Hematopoietic multipotent progenitor cell treated with erythropoietin and hydrocortisone succinate and interleukin-3 and kit ligand, for 17 days (in vitro differentiated cells): ENCODE data around the gene MTIF2.
"Not testable (repeated sequence)": the region's sequence is repeated elsewhere in the genome, so short reads cannot be mapped to it uniquely, and the experiment has no call there.

Experiments
- DNase-seq: peaks from one replicate; pipeline ENCODE4 v3.0.0-alpha.2; 2015; ENCODE audit warnings: low spot score

The MTIF2 gene

DNA sequence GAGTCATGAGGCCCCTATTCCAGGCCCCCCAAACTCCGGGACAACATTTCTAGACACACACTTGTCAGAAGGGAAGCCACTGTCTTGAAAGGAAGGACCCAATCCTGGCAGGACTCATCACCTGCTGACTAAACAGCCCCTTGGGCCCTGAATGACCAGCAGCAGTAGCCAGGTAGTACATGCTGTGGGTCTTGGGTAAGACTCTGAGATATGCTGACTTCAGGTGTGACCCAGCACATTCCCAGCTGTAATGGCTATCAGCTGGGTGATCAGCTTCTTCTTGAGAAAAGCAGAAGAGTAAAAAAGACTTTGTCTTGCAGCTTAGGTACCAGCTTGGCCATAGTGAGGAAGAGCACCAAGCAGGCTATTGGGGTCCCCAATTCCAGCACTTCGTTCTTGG, 72.5 kb downstream of the MTIF2 start:
- DNase-seq, result no peak

- DNase-seq, result not testable (repeated sequence)
Measured at GRCh38 chr2:55191888-55192287, 77.1 kb downstream of the MTIF2 start.

GRCh38 chr2:55186837-55187236, 82.2 kb downstream of the MTIF2 start:
- not testable (repeated sequence) for DNase-seq
